ENCODE results near the gene CPNE8.

- no peak for TF ChIP-seq CTCF (conservative IDR thresholded peaks at IDR 0.05 in 1 of 2, IDR thresholded peaks at IDR 0.05 in 1 of 2; ENCODE audit: extremely low read depth in 1 of 2, insufficient read depth in 1 of 2, low read depth in 1 of 2, low read length in 2 of 2)
- no peak for TF ChIP-seq EZH2 (IDR thresholded peaks at IDR 0.05; ENCODE audit: borderline replicate concordance, low read length)
Measured at GRCh38 chr12:38872561-38872960, 32.8 kb downstream of the CPNE8 start.
